ENCODE results near the gene WFIKKN2. TPM values are rescaled to one million over a fixed set of nuclear protein-coding genes. Genes with fewer than 3 reads are reported as not detected.

WFIKKN2 gene
- total and polyA plus RNA-seq, 2 of the 4 experiments (the other 2 are of a cell fraction) = 0.02 TPM; not detected in 1

DNA sequence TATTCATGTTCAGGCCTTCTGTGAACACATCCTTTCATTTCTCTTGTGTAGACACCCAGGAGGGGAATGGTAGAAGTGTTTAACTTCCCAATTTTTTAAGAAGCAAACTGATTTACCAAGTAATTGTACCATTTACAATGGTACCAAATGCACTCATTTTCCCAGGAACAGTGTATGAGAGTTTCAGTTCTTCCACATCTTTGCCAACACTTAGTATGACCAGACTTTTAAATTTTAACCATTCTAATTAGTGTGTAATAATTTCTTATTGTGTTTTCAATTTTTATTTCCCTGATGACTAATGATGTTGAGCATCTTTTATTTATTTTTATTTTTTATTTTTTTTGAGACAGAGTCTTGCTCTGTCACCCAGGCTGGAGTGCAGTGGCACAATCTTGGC, 10.2 kb upstream of the WFIKKN2 start:
- Histone ChIP-seq H3K79me1 (ENCODE audit: low read depth in 1 of 2, low read length in 2 of 2) (no peaks in the 10 kb centered on the region), H3K4me2 (ENCODE audit: low read depth, low read length) (no peak overlapping the region), H3K4ac (ENCODE audit: low read depth, low read length) (no peak overlapping the region), H2AK5ac (ENCODE audit: low read depth, low read length) (no peak overlapping the region), H3K4me3 (ENCODE audit: insufficient read depth, low read depth, low read length) (no peak overlapping the region), H4K8ac (ENCODE audit: low read depth in 2 of 2, low read length in 2 of 2) (no peak overlapping the region), H3K9ac (ENCODE audit: low read depth, low read length) (no peak overlapping the region), H3K14ac (replicated peaks; ENCODE audit: low read depth, low read length) (no peak overlapping the region), H3K23ac (ENCODE audit: low read depth, low read length) (no peak overlapping the region), H2BK120ac (ENCODE audit: low read depth, low read length) (no peak overlapping the region), H2BK5ac (ENCODE audit: low read depth, low read length, poor library complexity, severe bottlenecking) (no peak overlapping the region), H2BK20ac (ENCODE audit: low read depth, low read length) (no peak overlapping the region), H3K36me3 (ENCODE audit: control insufficient read depth, insufficient read depth, low read length) (no peaks in the 10 kb centered on the region), H3K27me3 (ENCODE audit: control insufficient read depth, insufficient read depth, low read length) (peaks cover 27% of the 10 kb centered on the region), H4K91ac (ENCODE audit: insufficient read depth, low read depth, low read length) (no peak overlapping the region), H4K20me1 (ENCODE audit: insufficient read depth, low read length) (no peaks in the 10 kb centered on the region; the same call in 1 of the 2 replicates), H3K27ac (ENCODE audit: insufficient read depth, low read length) (no peak overlapping the region), H2AFZ (replicated peaks; ENCODE audit: low read length, poor library complexity) (no peak overlapping the region), H3K4me1 (ENCODE audit: control insufficient read depth, insufficient read depth, low read length) (no peaks in the 10 kb centered on the region), H3K9me3 (ENCODE audit: control insufficient read depth, insufficient read depth, low read length) (peaks cover 4% of the 10 kb centered on the region), H3K56ac (ENCODE audit: extremely low read depth, insufficient read depth, low read length) (no peak overlapping the region), H3K9me1 (ENCODE audit: insufficient read depth, low read length) (no peaks in the 10 kb centered on the region), H4K5ac (ENCODE audit: low read depth, low read length) (no peak overlapping the region), H2BK15ac (ENCODE audit: low read depth, low read length) (no peak overlapping the region), H3K18ac (ENCODE audit: low read depth, low read length) (no peak overlapping the region), H2AK9ac (replicated peaks; ENCODE audit: low read depth, low read length, poor library complexity) (no peak overlapping the region)
- POLR2A ChIA-PET (ENCODE audit: unreplicated experiment) = no interaction called here
- ATAC-seq (ENCODE audit: low read depth) = no peak
- TF ChIP-seq, protein P1, sequence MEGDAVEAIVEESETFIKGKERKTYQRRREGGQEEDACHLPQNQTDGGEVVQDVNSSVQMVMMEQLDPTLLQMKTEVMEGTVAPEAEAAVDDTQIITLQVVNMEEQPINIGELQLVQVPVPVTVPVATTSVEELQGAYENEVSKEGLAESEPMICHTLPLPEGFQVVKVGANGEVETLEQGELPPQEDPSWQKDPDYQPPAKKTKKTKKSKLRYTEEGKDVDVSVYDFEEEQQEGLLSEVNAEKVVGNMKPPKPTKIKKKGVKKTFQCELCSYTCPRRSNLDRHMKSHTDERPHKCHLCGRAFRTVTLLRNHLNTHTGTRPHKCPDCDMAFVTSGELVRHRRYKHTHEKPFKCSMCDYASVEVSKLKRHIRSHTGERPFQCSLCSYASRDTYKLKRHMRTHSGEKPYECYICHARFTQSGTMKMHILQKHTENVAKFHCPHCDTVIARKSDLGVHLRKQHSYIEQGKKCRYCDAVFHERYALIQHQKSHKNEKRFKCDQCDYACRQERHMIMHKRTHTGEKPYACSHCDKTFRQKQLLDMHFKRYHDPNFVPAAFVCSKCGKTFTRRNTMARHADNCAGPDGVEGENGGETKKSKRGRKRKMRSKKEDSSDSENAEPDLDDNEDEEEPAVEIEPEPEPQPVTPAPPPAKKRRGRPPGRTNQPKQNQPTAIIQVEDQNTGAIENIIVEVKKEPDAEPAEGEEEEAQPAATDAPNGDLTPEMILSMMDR (conservative IDR thresholded peaks at IDR 0.05; ENCODE audit: low read depth, low read length) = no peak
- TF ChIP-seq MAFK (IDR thresholded peaks at IDR 0.05; ENCODE audit: low read depth, low read length) = no peak
- TF ChIP-seq SMC3 (IDR thresholded peaks at IDR 0.05; ENCODE audit: low read depth, low read length) = no peak
- no peak for TF ChIP-seq RFX5 (IDR thresholded peaks at IDR 0.05; ENCODE audit: low read depth, low read length)
- TF ChIP-seq USF2 (IDR thresholded peaks at IDR 0.05; ENCODE audit: low read depth, low read length) = no peak
- TF ChIP-seq CEBPB (IDR thresholded peaks at IDR 0.05; ENCODE audit: low read depth, low read length) = no peak
- no peak for TF ChIP-seq FOS (IDR thresholded peaks at IDR 0.05; ENCODE audit: low read depth, low read length)
- TF ChIP-seq NFE2L2 (IDR thresholded peaks at IDR 0.05; ENCODE audit: low read depth, low read length) = no peak
- no peak for TF ChIP-seq ELK1 (IDR thresholded peaks at IDR 0.05; ENCODE audit: borderline replicate concordance, low read depth, low read length)
- no peak for TF ChIP-seq POLR2A (IDR thresholded peaks at IDR 0.05; ENCODE audit: low read depth, low read length)
- TF ChIP-seq RCOR1 (IDR thresholded peaks at IDR 0.05; ENCODE audit: insufficient replicate concordance, low read length) = no peak
- no peak for TF ChIP-seq MXI1 (IDR thresholded peaks at IDR 0.05; ENCODE audit: borderline replicate concordance, low read depth, low read length)
- TF ChIP-seq CHD1 (IDR thresholded peaks at IDR 0.05; ENCODE audit: low read depth, low read length) = no peak
- TF ChIP-seq BHLHE40 (IDR thresholded peaks at IDR 0.05; ENCODE audit: low read depth, low read length) = no peak
- no peak for TF ChIP-seq MAZ (IDR thresholded peaks at IDR 0.05; ENCODE audit: borderline replicate concordance, low read depth, low read length)
- intact Hi-C loops (cut with micrococcal nuclease) = no loop called here
- dilution Hi-C loops (cut with HindIII; ENCODE audit: low sequenced_read_pairs, unreplicated experiment) = no loop called here
- DNase-seq = no peak
- CTCF ChIA-PET = no interaction called here
- in situ Hi-C loops (cut with MboI; ENCODE audit: low sequenced_read_pairs) = no loop called here
- no TSS peak for BruUV-seq (replicated peaks)

All from IMR-90 (cell line).